ENCODE results near the gene OR5K1.
A peak's percentile ranks its signal among the peaks of the same experiment; 100 is the strongest.

Gene OR5K1

GRCh38 chr3:98514948-98515347, 51.9 kb downstream of the OR5K1 start:
- no peak for DNase-seq (ENCODE audit: low read depth)

- no peak for DNase-seq (ENCODE audit: low read depth)
Observed at GRCh38 chr3:98518816-98519215, 55.8 kb downstream of the OR5K1 start.

GRCh38 chr3:98519351-98519750, 56.4 kb downstream of the OR5K1 start:
- DNase-seq (ENCODE audit: low read depth): peak; percentile 44

GRCh38 chr3:98521897-98522543, 59.0 kb downstream of the OR5K1 start:
- DNase-seq (ENCODE audit: low read depth): peak; percentile 67
